GM23248 (cell line): ENCODE results near the gene ADAMTS17. TPM values are rescaled to one million over a fixed set of nuclear protein-coding genes. Genes with fewer than 3 reads are reported as not detected.

Source experiments
- DNase-seq: peaks from one replicate; pipeline ENCODE4 v3.0.0-alpha.2; 2015
- H2AFZ ChIP-seq: fragments of 200-600 bp; sonication (generic); 2 replicates; pipeline ENCODE4 v1.6.1; 2016; ENCODE audit warnings: antibody characterized with exemption
- H3F3A ChIP-seq: fragments of 200-600 bp; sonication (generic); 2 replicates; pipeline ENCODE4 v1.6.1; 2016; ENCODE audit warnings: mild to moderate bottlenecking, antibody characterized with exemption, mixed run types; ENCODE audit not compliant: insufficient read depth
- H3K27ac ChIP-seq: fragments of 200-600 bp; sonication (generic); 2 replicates; pipeline ENCODE4 v1.5.1; 2016; ENCODE audit warnings: mild to moderate bottlenecking
- H3K27me3 ChIP-seq: fragments of 200-600 bp; sonication (generic); replicated peaks from 2 replicates; pipeline ENCODE4 v1.6.1; 2016; ENCODE audit warnings: mild to moderate bottlenecking; ENCODE audit not compliant: insufficient read depth
- H3K36me3 ChIP-seq: fragments of 200-600 bp; sonication (generic); 2 replicates; pipeline ENCODE4 v1.6.1; 2016; ENCODE audit warnings: low read depth, mild to moderate bottlenecking
- H3K4me1 ChIP-seq: fragments of 200-600 bp; sonication (generic); 2 replicates; pipeline ENCODE4 v1.6.1; 2016; ENCODE audit warnings: mild to moderate bottlenecking; ENCODE audit not compliant: insufficient read depth
- H3K4me2 ChIP-seq: fragments of 200-600 bp; sonication (generic); one replicate; pipeline ENCODE4 v1.6.1; 2016; ENCODE audit warnings: mild to moderate bottlenecking; ENCODE audit not compliant: unreplicated experiment
- H3K4me3 ChIP-seq: fragments of 200-600 bp; sonication (generic); 2 replicates; pipeline ENCODE4 v1.5.1; 2016; ENCODE audit warnings: mild to moderate bottlenecking
- H3K79me2 ChIP-seq: fragments of 200-600 bp; sonication (generic); 2 replicates; pipeline ENCODE4 v1.6.1; 2016; ENCODE audit warnings: mild to moderate bottlenecking; ENCODE audit not compliant: insufficient read depth
- H3K9ac ChIP-seq: fragments of 200-600 bp; sonication (generic); 2 replicates; pipeline ENCODE4 v1.6.1; 2016; ENCODE audit warnings: mild to moderate bottlenecking
- H3K9me2 ChIP-seq: fragments of 200-600 bp; sonication (generic); 2 replicates; pipeline ENCODE4 v1.6.1; 2016; ENCODE audit warnings: mixed run types, mild to moderate bottlenecking, moderate library complexity; ENCODE audit not compliant: insufficient read depth
- H3K9me3 ChIP-seq: fragments of 200-600 bp; sonication (generic); one replicate; pipeline ENCODE4 v1.6.1; 2017; ENCODE audit warnings: low read depth
- H4K20me1 ChIP-seq: fragments of 200-600 bp; sonication (generic); 2 replicates; pipeline ENCODE4 v1.6.0; 2016; ENCODE audit not compliant: insufficient read depth
- EZH2 ChIP-seq: fragments of 200-600 bp; sonication (generic); IDR thresholded peaks from 2 replicates; pipeline ENCODE4 v1.6.1; 2018; ENCODE audit warnings: antibody characterized with exemption, mild to moderate bottlenecking; ENCODE audit not compliant: insufficient read depth, poor library complexity, severe bottlenecking
- EZH2phosphoT487 ChIP-seq: fragments of 200-600 bp; sonication (generic); IDR thresholded peaks from 2 replicates; pipeline ENCODE4 v1.6.1; 2018; ENCODE audit warnings: antibody characterized with exemption, moderate library complexity, mild to moderate bottlenecking, low read depth; ENCODE audit not compliant: insufficient read depth
- WGBS, 2 experiments: methylation state at CpG; one replicate each; pipeline ENCODE4 v1.1.6; 2015 to 2017; ENCODE audit warnings: low lambda C conversion rate in 2 of 2, low coverage in 1 of 2; ENCODE audit errors: missing lambda C conversion rate in 2 of 2; 5-methylcytosine and 5-hydroxymethylcytosine counted together
- in situ Hi-C: fragments of 300-500 bp; cut with MboI; formaldehyde crosslinking; loops from 2 replicates; pipeline ENCODE4 v1.15.0; 2020
- polyA plus RNA-seq: library from polyadenylated mRNA; unstranded; fragments of >200 nt; fragmentation: Nextera tagmentation; extraction: Ambion mirVana; gene quantifications from 2 replicates; pipeline ENCODE4 v1.2.1, GENCODE V29; 2016
- total RNA-seq: library from RNA; depleted of rRNA; stranded (reverse); fragments of >200 nt; shearing (Covaris generic); gene quantifications from 2 replicates; pipeline ENCODE4 v1.2.3, GENCODE V29; 2014

Gene ADAMTS17
- total and polyA plus RNA-seq, 2 experiments from 2014 or later, result not detected

DNA sequence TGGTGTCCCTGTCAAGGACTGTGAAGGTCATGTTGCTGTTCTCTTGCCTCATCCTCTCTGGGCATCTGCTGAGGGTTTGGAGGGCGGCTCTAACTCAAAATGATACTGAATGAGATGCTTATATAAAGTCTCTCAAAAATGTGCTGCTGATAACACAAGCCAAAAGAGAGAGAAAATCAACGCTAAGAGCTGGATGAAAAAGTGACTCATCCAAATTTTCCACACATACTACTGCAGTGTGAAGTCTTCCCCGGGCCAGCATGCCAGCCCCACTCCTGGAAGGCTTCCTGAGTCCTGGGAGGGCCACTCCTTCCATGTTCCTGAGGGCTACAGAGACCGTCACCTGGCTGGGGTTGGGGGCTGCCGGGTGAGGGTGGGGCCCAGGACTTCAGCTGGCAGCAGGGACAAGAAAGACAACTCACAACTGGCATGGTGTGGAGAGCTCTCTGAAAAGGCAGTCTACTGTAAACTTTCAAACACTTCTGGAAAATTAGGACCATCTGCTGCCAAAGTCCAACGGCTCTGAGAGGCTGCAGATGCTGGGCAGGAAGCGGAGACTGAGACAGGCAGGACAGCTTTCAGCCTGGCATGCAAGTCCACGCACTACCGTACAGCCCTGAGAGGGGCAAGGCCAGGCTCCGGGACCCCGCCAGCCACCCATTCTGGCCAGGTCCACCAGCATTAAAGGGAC, 200.3 kb downstream of the ADAMTS17 start:
- Histone ChIP-seq H3K4me3 (no peak overlapping the region), H3K27me3 (no peaks in the 10 kb centered on the region), H4K20me1 (no peaks in the 10 kb centered on the region), H3K79me2 (no peaks in the 10 kb centered on the region), H3K9me3 (no peaks in the 10 kb centered on the region), H3K4me1 (no peaks in the 10 kb centered on the region), H3K36me3 (no peaks in the 10 kb centered on the region), H3F3A (no peaks in the 10 kb centered on the region), H3K27ac (no peak overlapping the region), H3K4me2 (no peak overlapping the region), H3K9ac (no peak overlapping the region), H2AFZ (no peak overlapping the region), H3K9me2 (no peaks in the 10 kb centered on the region)
- DNase-seq, result no peak
- TF ChIP-seq EZH2phosphoT487 (no peak), EZH2 (no peak)
- WGBS, 2 experiments, result 1 to 4% methylated on average over 11 of the region's 11 CpGs
- in situ Hi-C loops, result no loop called here

DNA sequence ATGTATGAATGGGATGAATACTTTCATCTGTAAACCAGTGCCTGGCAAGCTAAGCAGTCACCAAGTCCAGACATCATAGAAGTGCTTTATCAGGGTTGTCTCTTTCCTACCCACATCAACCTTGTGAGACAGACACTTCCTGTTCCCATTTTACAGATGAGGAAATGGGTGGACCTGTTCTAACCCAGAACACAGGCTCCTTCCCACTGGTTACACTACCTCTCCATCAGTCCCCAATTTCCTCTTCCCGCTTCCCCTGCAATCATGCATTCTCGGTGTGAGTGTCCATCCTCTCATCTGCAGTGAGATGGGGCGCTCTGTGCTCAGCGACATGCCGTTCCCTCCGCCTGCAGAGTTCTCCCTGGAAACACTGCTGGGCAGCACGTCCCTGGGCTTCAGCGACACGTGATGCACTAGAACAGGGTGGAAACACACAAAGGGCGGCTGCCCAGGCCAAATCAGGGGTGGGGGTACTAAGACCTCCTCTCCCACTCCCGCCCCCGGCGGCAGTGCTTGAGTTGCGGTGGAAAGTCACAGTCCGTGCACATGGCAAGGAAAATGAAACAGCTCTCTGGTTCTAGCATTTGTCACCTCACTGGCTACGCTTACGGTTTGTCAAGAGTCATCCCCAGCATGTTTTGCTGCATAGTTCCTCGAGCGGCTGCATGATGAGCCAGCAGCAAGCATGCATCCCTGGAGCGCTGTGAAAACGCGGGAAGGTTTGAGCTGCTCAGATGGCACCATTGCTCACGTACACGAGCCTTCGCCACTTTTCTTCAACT, 201.1 kb downstream of the ADAMTS17 start:
- Histone ChIP-seq H3K27ac (no peak overlapping the region), H3K79me2 (no peaks in the 10 kb centered on the region), H3K36me3 (no peaks in the 10 kb centered on the region), H3K9ac (no peak overlapping the region), H3K9me2 (no peaks in the 10 kb centered on the region), H3F3A (no peaks in the 10 kb centered on the region), H4K20me1 (no peaks in the 10 kb centered on the region), H3K9me3 (no peaks in the 10 kb centered on the region), H3K27me3 (no peaks in the 10 kb centered on the region), H3K4me3 (no peak overlapping the region), H2AFZ (no peak overlapping the region), H3K4me2 (no peak overlapping the region), H3K4me1 (no peaks in the 10 kb centered on the region)
- DNase-seq, result no peak
- in situ Hi-C loops, result no loop called here
- whole genome bisulfite sequencing, 2 experiments, result 52 to 58% methylated on average over 25 of the region's 25 CpGs
- no peak for TF ChIP-seq EZH2phosphoT487
- no peak for TF ChIP-seq EZH2

DNA sequence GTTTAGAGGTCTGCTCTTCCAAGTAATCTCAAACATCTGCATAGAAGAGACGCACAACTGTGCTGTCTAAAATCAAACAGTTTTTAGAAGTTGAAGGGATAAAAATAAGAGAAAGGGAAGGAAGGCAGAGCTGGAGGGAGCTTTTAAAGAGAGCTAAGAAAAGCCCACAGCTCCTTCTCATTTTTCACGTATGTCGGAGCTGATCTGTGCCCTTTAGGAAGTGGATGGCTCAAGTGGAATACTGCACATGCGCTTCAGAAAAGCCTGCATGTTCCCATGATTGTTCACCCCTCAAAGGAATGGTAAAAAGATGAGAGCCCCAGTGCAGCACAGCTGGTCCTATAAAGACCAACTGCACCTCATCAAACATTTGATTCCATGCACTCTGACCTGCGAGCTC, 207.2 kb downstream of the ADAMTS17 start:
- no peak overlapping the region for H3K4me2 ChIP-seq
- H3F3A ChIP-seq, result no peaks in the 10 kb centered on the region
- no peaks in the 10 kb centered on the region for H3K79me2 ChIP-seq
- H3K9me2 ChIP-seq, result no peaks in the 10 kb centered on the region
- H4K20me1 ChIP-seq, result no peaks in the 10 kb centered on the region
- no peak overlapping the region for H3K4me3 ChIP-seq
- H3K9ac ChIP-seq, result no peak overlapping the region
- H3K9me3 ChIP-seq, result no peaks in the 10 kb centered on the region
- no peak for DNase-seq
- H3K36me3 ChIP-seq, result no peaks in the 10 kb centered on the region
- H3K27ac ChIP-seq, result no peak overlapping the region
- TF ChIP-seq EZH2phosphoT487, result no peak
- no peak for TF ChIP-seq EZH2
- WGBS, 2 experiments, result 48 to 53% methylated on average over 5 of the region's 5 CpGs
- no peaks in the 10 kb centered on the region for H3K27me3 ChIP-seq
- in situ Hi-C loops, result no loop called here
- H2AFZ ChIP-seq, result no peak overlapping the region
- no peaks in the 10 kb centered on the region for H3K4me1 ChIP-seq

DNA sequence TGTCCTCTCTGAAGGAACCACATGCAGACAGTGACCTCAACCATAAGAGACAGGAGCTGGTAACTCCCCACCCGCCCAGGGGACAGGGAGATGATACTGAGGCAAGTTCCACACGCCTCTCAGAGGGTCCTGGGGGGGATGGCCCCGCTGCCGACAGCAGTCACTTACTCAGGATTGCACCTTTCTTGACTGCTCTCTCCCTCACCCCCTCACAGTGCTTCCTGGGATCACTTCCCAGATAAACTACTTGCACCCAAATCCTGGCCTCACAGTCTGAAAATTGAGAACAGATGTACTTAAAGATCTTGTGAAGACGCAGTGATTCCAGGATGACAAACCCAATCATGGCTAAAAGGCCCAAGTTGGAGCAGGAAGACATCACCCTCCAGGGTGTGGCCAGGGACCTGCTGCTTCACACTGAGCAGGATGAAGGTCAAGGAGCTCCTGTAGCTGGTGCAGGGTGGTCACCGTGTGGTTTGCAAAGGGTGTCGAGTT, 207.6 kb downstream of the ADAMTS17 start:
- Histone ChIP-seq H4K20me1 (no peaks in the 10 kb centered on the region), H2AFZ (no peak overlapping the region), H3K4me3 (no peak overlapping the region), H3K9me2 (no peaks in the 10 kb centered on the region), H3F3A (no peaks in the 10 kb centered on the region), H3K27ac (no peak overlapping the region), H3K36me3 (no peaks in the 10 kb centered on the region), H3K79me2 (no peaks in the 10 kb centered on the region), H3K9ac (no peak overlapping the region), H3K4me2 (no peak overlapping the region), H3K9me3 (no peaks in the 10 kb centered on the region), H3K27me3 (no peaks in the 10 kb centered on the region), H3K4me1 (no peaks in the 10 kb centered on the region)
- no peak for TF ChIP-seq EZH2phosphoT487
- TF ChIP-seq EZH2, result no peak
- DNase-seq, result no peak
- 0 to 2% methylated on average over 7 of the region's 7 CpGs for WGBS, 2 experiments
- in situ Hi-C loops, result no loop called here
